Adrenal gland (tissue), 12 donors: ENCODE measurements around the gene SHISAL1. TPM values are rescaled to one million over a fixed set of nuclear protein-coding genes. Genes with fewer than 3 reads are reported as not detected.
"Not testable (repeated sequence)": the region's sequence is repeated elsewhere in the genome, so short reads cannot be mapped to it uniquely, and the experiment has no call there.

Source experiments
- DNase-seq, 7 donors: peaks; one replicate each; pipeline ENCODE4 v3.0.0-alpha.2; 2019 to 2020
- H3K27ac ChIP-seq, 5 donors: fragments of 200-600 bp; sonication (generic) in 4 of 5; 1 replicate in 3 of 5; 2 replicates in 2 of 5; pipeline versions ENCODE4 v1.5.1 to v1.8.0; 2016 to 2020; ENCODE audit warnings: mild to moderate bottlenecking in 1 of 5
- H3K27me3 ChIP-seq: fragments of 200-600 bp; 2 replicates; pipeline ENCODE4 v1.8.0; 2021
- H3K36me3 ChIP-seq, 2 donors: fragments of 200-600 bp; replicated peaks in 1 of 2; 1 replicate in 1 of 2; 2 replicates in 1 of 2; pipeline versions ENCODE4 v1.5.1 to v1.8.0; 2018 to 2022
- H3K4me1 ChIP-seq, 2 donors: fragments of 200-600 bp; replicated peaks in 1 of 2; 1 replicate in 1 of 2; 2 replicates in 1 of 2; pipeline versions ENCODE4 v1.5.1 to v1.8.0; 2018 to 2021
- H3K4me3 ChIP-seq, 4 donors: fragments of 200-600 bp; sonication (generic) in 3 of 4; one replicate each; pipeline ENCODE4 v1.5.1; 2016 to 2018
- H3K9me3 ChIP-seq, 3 donors: fragments of 200-600 bp; sonication (generic) in 1 of 3; replicated peaks in 1 of 3; 1 replicate in 2 of 3; 2 replicates in 1 of 3; pipeline versions ENCODE4 v1.5.1 to v1.8.0; 2016 to 2021
- POLR2A ChIP-seq, 2 donors: fragments of 450-650 bp; IDR thresholded peaks; one replicate each; pipeline ENCODE4 v1.6.1; 2017; ENCODE audit warnings: antibody characterized with exemption in 2 of 2, mild to moderate bottlenecking in 2 of 2, moderate library complexity in 1 of 2
- WGBS, 4 donors: extraction: QIAGEN DNeasy Blood & Tissue Kit in 2 of 4; methylation state at CpG; one replicate each; pipeline versions ENCODE4 v1.1.5 to v1.1.7; 2013 to 2017; 5-methylcytosine and 5-hydroxymethylcytosine counted together
- intact Hi-C, 2 donors: fragments of 100-400 bp; cut with DNase I; formaldehyde crosslinking; loops; one replicate each; pipeline versions ENCODE4 v1.14.1 to v1.15.0; 2022 to 2023
- polyA plus RNA-seq, 3 donors: library from polyadenylated mRNA; stranded (reverse); fragments of 200-250 nt in 2 of 3; fragments of 350-450 nt in 1 of 3; fragmentation: Illumina TruSeq in 1 of 3; extraction: RNeasy Lipid Tissue Mini Kit (QIAGEN cat#74804) in 1 of 3; gene quantifications; one replicate each; pipeline ENCODE4 v1.2.3, GENCODE V29; 2013 to 2014
- total RNA-seq, 9 donors: library from RNA; depleted of rRNA in 4 of 9; stranded (reverse); fragments of >200 nt in 4 of 9; fragments of 120-200 nt in 1 of 9; fragmentation: NEBNext Ultra II Directional in 1 of 9; extraction: Animal tissue kit (Norgen Biotek cat#: 25700) in 1 of 9; gene quantifications; one replicate each; pipeline versions ENCODE4 v1.1.0 to v1.2.4, GENCODE V29; 2013 to 2023
- TF ChIP-seq, protein P1 (sequence below), 6 experiments: fragments of 450-650 bp in 4 of 6; fragments of 200-600 bp in 2 of 6; sonication (generic) in 1 of 6; IDR thresholded peaks; 1 replicate in 5 of 6; 2 replicates in 1 of 6; pipeline versions ENCODE4 v1.5.1 to v1.8.0; 2016 to 2021; ENCODE audit warnings: antibody characterized with exemption in 6 of 6, mild to moderate bottlenecking in 2 of 6, moderate library complexity in 1 of 6
- donor health status: healthy with polysubstance abuse.
- donor health status: Bipolar disorder and iron deficiency.
- donor health status: DM: yes; HTN: yes; CAD: no.
- donor health status: DM: no; HTN: no; CAD: no.
- donor health status: DM: no; HTN: no; CAD: no.
- donor health status: DM: yes; HTN: yes; CAD: no.

The SHISAL1 gene
- total and polyA plus RNA-seq, 12 donors, result 0.33 to 2.4 (median 1.0) TPM

DNA sequence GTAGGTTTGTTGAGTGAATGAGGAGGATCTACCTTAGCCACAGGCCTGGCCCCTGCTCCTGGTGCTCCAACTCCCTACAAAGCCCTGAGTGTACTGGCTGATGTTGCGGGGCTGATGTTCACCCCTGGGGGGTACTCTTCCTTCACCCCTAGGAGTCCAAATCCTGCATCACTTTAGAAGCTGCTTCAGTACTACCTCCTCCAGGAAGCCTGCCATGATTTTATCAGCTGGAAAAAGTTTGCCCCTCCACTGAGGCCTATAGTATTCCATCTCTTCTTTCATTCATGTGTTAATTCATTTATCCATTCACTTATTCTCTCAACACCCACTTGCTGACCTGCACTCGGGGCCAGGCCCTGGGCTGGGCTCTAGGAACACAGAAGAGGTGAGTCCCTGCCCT, 7.8 kb downstream of the SHISAL1 start:
- Histone ChIP-seq H3K27ac (peak overlapping the region in 1 of 5 donors; percentile 7), H3K4me3 (no peak overlapping the region), H3K36me3 (no peaks in the 10 kb centered on the region), H3K9me3 (no peaks in the 10 kb centered on the region), H3K4me1 (no peaks in the 10 kb centered on the region), H3K27me3 (no peaks in the 10 kb centered on the region)
- WGBS, 4 donors, result 81 to 97% (median 90%) methylated on average over 1 to 2 of the region's 2 CpGs
- DNase-seq, result no peak
- intact Hi-C loops, result no loop called here
- no peak for TF ChIP-seq POLR2A (IDR thresholded peaks at IDR 0.05)
- TF ChIP-seq, protein P1, sequence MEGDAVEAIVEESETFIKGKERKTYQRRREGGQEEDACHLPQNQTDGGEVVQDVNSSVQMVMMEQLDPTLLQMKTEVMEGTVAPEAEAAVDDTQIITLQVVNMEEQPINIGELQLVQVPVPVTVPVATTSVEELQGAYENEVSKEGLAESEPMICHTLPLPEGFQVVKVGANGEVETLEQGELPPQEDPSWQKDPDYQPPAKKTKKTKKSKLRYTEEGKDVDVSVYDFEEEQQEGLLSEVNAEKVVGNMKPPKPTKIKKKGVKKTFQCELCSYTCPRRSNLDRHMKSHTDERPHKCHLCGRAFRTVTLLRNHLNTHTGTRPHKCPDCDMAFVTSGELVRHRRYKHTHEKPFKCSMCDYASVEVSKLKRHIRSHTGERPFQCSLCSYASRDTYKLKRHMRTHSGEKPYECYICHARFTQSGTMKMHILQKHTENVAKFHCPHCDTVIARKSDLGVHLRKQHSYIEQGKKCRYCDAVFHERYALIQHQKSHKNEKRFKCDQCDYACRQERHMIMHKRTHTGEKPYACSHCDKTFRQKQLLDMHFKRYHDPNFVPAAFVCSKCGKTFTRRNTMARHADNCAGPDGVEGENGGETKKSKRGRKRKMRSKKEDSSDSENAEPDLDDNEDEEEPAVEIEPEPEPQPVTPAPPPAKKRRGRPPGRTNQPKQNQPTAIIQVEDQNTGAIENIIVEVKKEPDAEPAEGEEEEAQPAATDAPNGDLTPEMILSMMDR (IDR thresholded peaks at IDR 0.05), result no peak

DNA sequence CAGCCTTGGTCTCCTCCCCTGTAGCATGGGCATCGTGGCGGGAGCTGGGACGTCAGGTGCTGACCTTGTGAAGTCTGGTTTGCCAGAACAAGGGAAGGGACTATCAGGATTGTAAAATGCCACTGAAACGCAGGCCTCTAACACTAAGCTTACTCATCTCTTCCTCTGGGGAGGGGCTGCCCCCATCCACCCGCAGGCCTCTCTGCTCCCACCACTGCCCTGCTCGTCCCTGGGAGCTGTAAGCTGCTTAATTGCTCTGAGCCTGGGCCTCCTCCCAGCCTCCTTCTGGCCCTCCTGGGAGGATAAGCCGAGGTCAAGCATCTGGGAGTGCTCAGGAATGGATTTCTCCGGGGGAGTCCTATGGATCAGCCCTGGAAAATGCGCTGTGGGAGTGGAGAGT, 8.4 kb downstream of the SHISAL1 start:
- TF ChIP-seq POLR2A (IDR thresholded peaks at IDR 0.05), result no peak
- TF ChIP-seq, protein P1 (IDR thresholded peaks at IDR 0.05), result no peak
- peak in 4 of 7 donors; percentile 13 to 46 (median 36) for DNase-seq
- Histone ChIP-seq H3K4me1 (no peaks in the 10 kb centered on the region), H3K27ac (peak overlapping the region in 1 of 5 donors; percentile 7), H3K4me3 (no peak overlapping the region), H3K27me3 (no peaks in the 10 kb centered on the region), H3K9me3 (no peaks in the 10 kb centered on the region), H3K36me3 (no peaks in the 10 kb centered on the region)
- 34 to 80% (median 63%) methylated on average over 2 to 9 of the region's 9 CpGs for WGBS, 4 donors
- intact Hi-C loops, result no loop called here

- intact Hi-C loops, H3K27ac ChIP-seq, H3K4me1 ChIP-seq, DNase-seq, H3K27me3 ChIP-seq, H3K4me3 ChIP-seq, H3K36me3 ChIP-seq, H3K9me3 ChIP-seq: not testable (repeated sequence)
- 86 to 91% (median 89%) methylated on average over 8 to 9 of the region's 10 CpGs for WGBS, 4 donors
Observed at GRCh38 chr22:44302363-44302762, 10.4 kb downstream of the SHISAL1 start.

- H3K27ac ChIP-seq, result no peak overlapping the region
- no peaks in the 10 kb centered on the region for H3K4me1 ChIP-seq
- H3K4me3 ChIP-seq, result no peak overlapping the region
- WGBS, 4 donors, result 79 to 87% (median 83%) methylated on average over 16 to 19 of the region's 19 CpGs
- TF ChIP-seq, protein P1 (IDR thresholded peaks at IDR 0.05), result no peak
- no peak for TF ChIP-seq POLR2A (IDR thresholded peaks at IDR 0.05)
- no peaks in the 10 kb centered on the region for H3K27me3 ChIP-seq
- H3K9me3 ChIP-seq, result no peaks in the 10 kb centered on the region
- intact Hi-C loops, result no loop called here
- no peak for DNase-seq
- H3K36me3 ChIP-seq, result no peaks in the 10 kb centered on the region
Observed at GRCh38 chr22:44301039-44301438, 11.7 kb downstream of the SHISAL1 start.

DNA sequence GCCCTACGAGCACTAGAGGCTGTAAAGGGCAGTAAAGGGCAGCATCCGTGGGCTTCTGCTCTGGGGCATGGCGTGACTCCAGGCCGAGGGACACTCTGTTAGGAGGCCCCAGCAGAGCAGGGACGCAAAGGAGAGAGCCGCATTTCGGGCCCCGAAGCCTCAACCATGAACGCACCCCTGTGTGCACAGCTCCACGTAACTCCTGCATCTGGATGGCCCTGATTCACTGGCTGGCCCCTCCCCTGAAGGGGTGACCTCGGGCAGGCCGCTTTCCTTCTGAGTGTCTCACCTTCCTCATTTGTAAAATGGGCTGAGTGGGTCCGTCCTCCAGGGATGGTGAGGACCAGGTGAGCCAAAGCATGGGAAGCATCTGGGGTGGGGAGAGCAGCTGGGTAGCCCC, 13.6 kb downstream of the SHISAL1 start:
- H3K4me1 ChIP-seq, result no peaks in the 10 kb centered on the region
- no peaks in the 10 kb centered on the region for H3K36me3 ChIP-seq
- WGBS, 4 donors, result 63 to 75% (median 74%) methylated on average over 10 to 13 of the region's 13 CpGs
- DNase-seq, result peak in 1 of 7 donors; percentile 12
- H3K9me3 ChIP-seq, result peaks cover 0 to 3% (median 0%) of the 10 kb centered on the region in 3 donors
- H3K4me3 ChIP-seq, result no peak overlapping the region
- H3K27ac ChIP-seq, result no peak overlapping the region
- intact Hi-C loops, result no loop called here
- no peak for TF ChIP-seq POLR2A (IDR thresholded peaks at IDR 0.05)
- TF ChIP-seq, protein P1 (IDR thresholded peaks at IDR 0.05), result no peak
- no peaks in the 10 kb centered on the region for H3K27me3 ChIP-seq
